Right lung (tissue), 5 donors: ENCODE measurements around the gene GPR137C. TPM values are rescaled to one million over a fixed set of nuclear protein-coding genes. Genes with fewer than 3 reads are reported as not detected.

Source experiments
- DNase-seq, 2 donors: peaks; one replicate each; pipeline ENCODE4 v3.0.0-alpha.2; 2013
- polyA plus RNA-seq, 5 donors: library from polyadenylated mRNA; unstranded; fragments of 120-200 nt; gene quantifications; one replicate each; pipeline versions ENCODE4 v1.2.1 to v1.2.3, GENCODE V29; 2013; ENCODE audit warnings: inconsistent platforms in 1 of 5, low replicate concordance in 1 of 5; ENCODE audit not compliant: insufficient read length in 5 of 5, insufficient read depth in 1 of 5

GPR137C gene
- polyA plus RNA-seq, 5 donors, result 4.7 to 9.1 (median 7.0) TPM

DNA sequence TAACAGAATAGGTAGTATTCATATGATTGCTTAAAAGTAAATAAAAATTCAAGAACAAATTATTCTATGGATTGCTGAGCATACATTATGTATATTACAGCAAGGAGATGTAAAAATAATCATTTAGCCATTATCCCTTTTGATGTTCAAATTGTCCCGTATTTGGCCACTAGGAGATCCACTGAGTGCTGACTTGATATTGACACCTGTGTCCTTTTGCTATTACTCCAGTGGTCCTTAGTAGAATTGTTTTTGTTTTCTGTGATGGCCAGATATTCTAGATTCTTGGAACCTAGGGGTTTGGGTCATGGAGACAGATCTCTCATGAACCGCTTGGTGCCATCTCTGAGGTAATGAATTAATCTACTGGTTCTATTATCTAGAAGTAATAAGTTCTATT lies 126.0 kb downstream of the GPR137C start:
- no peak for DNase-seq

DNA sequence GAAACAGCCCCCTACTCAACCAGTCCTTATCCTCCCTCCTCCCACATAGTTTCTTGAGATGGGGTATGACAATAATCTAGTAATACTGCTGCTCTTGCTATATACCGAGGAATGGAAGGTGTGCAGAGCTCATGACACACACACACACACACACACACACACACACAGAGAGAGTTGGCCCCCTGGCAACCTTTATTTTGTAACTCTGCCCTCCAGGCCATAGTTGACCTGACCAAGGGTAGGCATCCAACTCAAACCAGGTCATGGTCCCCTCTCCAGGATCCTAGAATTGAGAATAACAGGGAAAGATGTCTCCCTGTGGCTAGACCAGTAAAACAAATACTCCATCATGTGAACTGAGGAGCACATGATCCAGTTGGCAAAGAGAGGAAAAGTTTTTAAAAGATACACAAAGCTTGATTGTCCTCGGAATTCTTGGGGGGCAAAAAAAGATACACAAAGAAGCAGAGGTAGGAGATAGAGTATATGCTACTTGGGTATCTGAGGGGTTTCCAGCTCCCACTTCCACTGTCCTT lies 131.4 kb downstream of the GPR137C start:
- DNase-seq, result no peak

DNA sequence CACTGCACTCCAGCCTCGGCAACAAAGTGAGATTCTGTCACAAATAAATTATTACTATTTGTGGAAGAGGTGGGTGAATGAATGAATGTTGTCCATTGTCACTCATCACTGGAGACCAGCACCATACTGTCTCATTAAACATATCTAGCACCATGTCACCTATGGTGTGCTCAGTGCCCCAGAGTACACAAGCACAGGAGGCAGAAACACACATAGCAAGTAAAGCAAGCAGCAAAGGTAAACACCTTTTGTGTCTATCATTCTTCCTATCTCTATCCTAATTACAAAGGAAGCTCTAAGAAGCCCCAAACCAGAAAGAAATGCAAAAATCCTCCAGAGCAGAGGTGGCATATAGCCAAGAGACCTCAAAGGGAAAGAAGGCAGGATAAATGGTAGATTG lies 133.5 kb downstream of the GPR137C start:
- DNase-seq, result no peak

Other genes with a start within 250 kb of the GPR137C start
- 1 to 10 TPM; 3.2 to 6.8 (median 5.3) TPM for gene PTGER2, start 238.5 kb upstream of the GPR137C start, polyA plus RNA-seq
- gene TXNDC16, start 331 bp upstream of the GPR137C start, polyA plus RNA-seq, result 10 to 100 TPM; 10.7 to 23.4 (median 22.0) TPM
- gene ERO1A, start 142.7 kb downstream of the GPR137C start, polyA plus RNA-seq, result 10 to 100 TPM; 21.3 to 33.2 (median 29.6) TPM
- gene PSMC6, start 154.4 kb downstream of the GPR137C start, polyA plus RNA-seq, result 100 to 1,000 TPM; 130 to 191 (median 171) TPM
- gene STYX, start 177.3 kb downstream of the GPR137C start, polyA plus RNA-seq, result 10 to 100 TPM; 15.0 to 21.2 (median 17.3) TPM
- 10 to 100 TPM; 19.2 to 26.8 (median 22.5) TPM for gene GNPNAT1, start 238.8 kb downstream of the GPR137C start, polyA plus RNA-seq